ENCODE data around the gene RPL10A.
"Not testable (repeated sequence)": the region's sequence is repeated elsewhere in the genome, so short reads cannot be mapped to it uniquely, and the experiment has no call there.

RPL10A gene

DNA sequence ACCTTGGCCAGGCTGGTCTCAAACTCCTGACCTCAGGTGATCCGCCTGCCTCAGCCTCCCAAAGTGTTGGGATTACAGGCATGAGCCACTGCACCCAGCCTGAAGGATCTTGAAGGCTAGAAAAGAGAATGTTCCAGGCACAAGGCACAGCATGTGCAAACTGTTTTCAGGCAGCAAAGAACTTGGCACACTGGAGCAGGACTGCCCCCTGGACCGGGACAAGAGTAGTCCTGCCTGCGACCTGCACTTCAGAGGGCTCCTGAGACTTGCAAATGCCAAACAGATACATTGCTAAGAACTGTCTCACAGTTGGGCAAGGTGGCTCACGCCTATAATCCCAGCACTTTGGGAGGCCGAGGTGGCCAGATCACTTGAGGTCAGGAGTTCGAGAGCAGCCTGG is 47.7 kb downstream of the RPL10A start:
- DNase-seq = not testable (repeated sequence)

- no peak for DNase-seq
Measured at GRCh38 chr6:35516712-35517111, 48.5 kb downstream of the RPL10A start.

- not testable (repeated sequence) for DNase-seq
Measured at GRCh38 chr6:35517978-35518377, 49.8 kb downstream of the RPL10A start.

- DNase-seq = no peak
Measured at GRCh38 chr6:35518566-35519312, 50.5 kb downstream of the RPL10A start.

- no peak for DNase-seq
Measured at GRCh38 chr6:35519313-35520015, 51.3 kb downstream of the RPL10A start.

All from DMS 273 treated with DMSO at 0.1 percent for 48 hours (cell line).